Activated B cell treated with CpG ODN at 0.5 μM for 24 hours (primary cell): ENCODE results near the gene ATG3. TPM values are rescaled to one million over a fixed set of nuclear protein-coding genes. Genes with fewer than 3 reads are reported as not detected.

Experiments
- ATAC-seq: fragments of 200-7000 bp; cut with Tn5 transposase; one replicate; pipeline ENCODE4 v1.10.0; 2021; ENCODE audit warnings: low read depth, mild to moderate bottlenecking, moderate library complexity
- CTCF ChIA-PET: fragments of 350-600 bp; sonication (Branson Sonifier 250); formaldehyde crosslinking; loops from one replicate; lab custom pipeline; 2021; ENCODE audit warnings: antibody characterized with exemption; lab: Charles Lee
- POLR2A ChIA-PET: fragments of 350-600 bp; sonication (Branson Sonifier 250); formaldehyde crosslinking; loops from one replicate; lab custom pipeline; 2021; ENCODE audit warnings: antibody characterized with exemption; lab: Charles Lee
- DNase-seq: peaks from one replicate; pipeline ENCODE4 v3.0.0; 2022
- H3K27ac Mint-ChIP-seq: one replicate; pipeline ENCODE4 v1.8.0; 2020; ENCODE audit warnings: mixed read lengths
- H3K27me3 Mint-ChIP-seq: one replicate; pipeline ENCODE4 v1.8.0; 2021; ENCODE audit warnings: mixed read lengths
- H3K36me3 Mint-ChIP-seq: one replicate; pipeline ENCODE4 v1.8.0; 2021; ENCODE audit warnings: low read depth, mixed read lengths
- H3K4me1 Mint-ChIP-seq: one replicate; pipeline ENCODE4 v1.8.0; 2021; ENCODE audit warnings: mixed read lengths
- H3K4me3 Mint-ChIP-seq: one replicate; pipeline ENCODE4 v1.8.0; 2020; ENCODE audit warnings: mild to moderate bottlenecking, mixed read lengths
- H3K9me3 Mint-ChIP-seq: one replicate; pipeline ENCODE4 v1.8.0; 2020; ENCODE audit warnings: mixed read lengths
- intact Hi-C: fragments of 100-400 bp; cut with micrococcal nuclease; formaldehyde crosslinking; loops from one replicate; pipeline ENCODE4 v1.15.1; 2024
- total RNA-seq: library from RNA; stranded (reverse); gene quantifications from 2 replicates; pipeline ENCODE4 v1.2.3, GENCODE V29; 2022
- TF ChIP-seq, protein P1 (sequence below): fragments of 200-600 bp; IDR thresholded peaks from one replicate; pipeline ENCODE4 v1.8.0; 2022; ENCODE audit warnings: antibody characterized with exemption, mild to moderate bottlenecking

Gene ATG3
- total RNA-seq, 1 donor from 2014 or later: 54.9 TPM

- Mint-ChIP-seq H3K36me3 (peaks cover 9% of the 10 kb centered on the region), H3K9me3 (peaks cover 4% of the 10 kb centered on the region), H3K27ac (peak overlapping the region; percentile 85), H3K4me3 (peak overlapping the region; percentile 56), H3K4me1 (peaks cover 63% of the 10 kb centered on the region), H3K27me3 (no peaks in the 10 kb centered on the region)
- DNase-seq: no peak
- ChIA-PET POLR2A (interaction anchor here (0.7 to 4.7 kb wide), 6 partner anchors 10 to 181 kb away, joined by 3 to 53 read pairs (median 6); partner anchors contain the start of genes ATG3, BTLA, CD200 and SLC35A5), CTCF (interaction anchor here (2.0 to 2.7 kb wide), 2 partner anchors 16 to 176 kb away, joined by 4 to 11 read pairs; partner anchors contain the start of gene BTLA)
- intact Hi-C loops: loop anchor here (1.0 kb wide), 1 partner anchor 15 kb away; the partner anchor contains the start of gene BTLA
- peak; percentile 86 for ATAC-seq
- TF ChIP-seq, protein P1, sequence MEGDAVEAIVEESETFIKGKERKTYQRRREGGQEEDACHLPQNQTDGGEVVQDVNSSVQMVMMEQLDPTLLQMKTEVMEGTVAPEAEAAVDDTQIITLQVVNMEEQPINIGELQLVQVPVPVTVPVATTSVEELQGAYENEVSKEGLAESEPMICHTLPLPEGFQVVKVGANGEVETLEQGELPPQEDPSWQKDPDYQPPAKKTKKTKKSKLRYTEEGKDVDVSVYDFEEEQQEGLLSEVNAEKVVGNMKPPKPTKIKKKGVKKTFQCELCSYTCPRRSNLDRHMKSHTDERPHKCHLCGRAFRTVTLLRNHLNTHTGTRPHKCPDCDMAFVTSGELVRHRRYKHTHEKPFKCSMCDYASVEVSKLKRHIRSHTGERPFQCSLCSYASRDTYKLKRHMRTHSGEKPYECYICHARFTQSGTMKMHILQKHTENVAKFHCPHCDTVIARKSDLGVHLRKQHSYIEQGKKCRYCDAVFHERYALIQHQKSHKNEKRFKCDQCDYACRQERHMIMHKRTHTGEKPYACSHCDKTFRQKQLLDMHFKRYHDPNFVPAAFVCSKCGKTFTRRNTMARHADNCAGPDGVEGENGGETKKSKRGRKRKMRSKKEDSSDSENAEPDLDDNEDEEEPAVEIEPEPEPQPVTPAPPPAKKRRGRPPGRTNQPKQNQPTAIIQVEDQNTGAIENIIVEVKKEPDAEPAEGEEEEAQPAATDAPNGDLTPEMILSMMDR: no peak
Observed at GRCh38 chr3:112514527-112515128, 47.1 kb downstream of the ATG3 start.

GRCh38 chr3:112512320-112512719 is 49.4 kb downstream of the ATG3 start:
- Mint-ChIP-seq H3K4me1 (peaks cover 69% of the 10 kb centered on the region), H3K4me3 (no peak overlapping the region), H3K27ac (no peak overlapping the region), H3K27me3 (no peaks in the 10 kb centered on the region), H3K9me3 (peaks cover 2% of the 10 kb centered on the region), H3K36me3 (peaks cover 5% of the 10 kb centered on the region)
- TF ChIP-seq, protein P1: no peak
- ChIA-PET CTCF (interaction anchor here (1.7 to 2.7 kb wide), 2 partner anchors 13 to 401 kb away, joined by 5 to 11 read pairs; partner anchors contain the start of gene BTLA), POLR2A (interaction anchor here (4.7 kb wide), 1 partner anchor 13 kb away, joined by 53 read pairs; the partner anchor contains the start of gene BTLA)
- ATAC-seq: no peak
- intact Hi-C loops: no loop called here
- DNase-seq: no peak

DNA sequence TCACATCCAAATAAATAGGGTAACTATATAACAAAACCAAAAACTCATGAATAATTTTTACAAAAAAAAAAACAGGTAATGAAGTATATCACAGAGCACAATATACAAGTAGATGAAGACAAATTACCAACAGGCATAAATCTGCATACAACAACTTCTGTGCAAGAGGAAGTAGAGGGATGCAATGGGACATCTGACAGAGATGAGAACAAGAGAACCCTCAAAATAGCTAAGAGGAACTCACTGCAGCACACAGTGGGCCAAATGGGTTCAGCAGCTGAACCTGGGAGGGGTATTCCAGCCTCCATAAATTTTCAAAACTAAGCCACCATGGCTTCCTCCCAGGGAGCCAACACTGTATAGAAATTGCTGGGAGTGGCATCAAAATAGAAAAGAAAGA is 52.9 kb downstream of the ATG3 start:
- H3K4me3 Mint-ChIP-seq: peak overlapping the region; percentile 60
- ChIA-PET CTCF (interaction anchor here (1.2 to 1.4 kb wide), 3 partner anchors 71 to 397 kb away, joined by 3 to 5 read pairs (median 3); partner anchors contain the start of gene CD200), POLR2A (interaction anchor here (1.1 to 4.4 kb wide), 2 partner anchors 10 to 20 kb away, joined by 4 to 68 read pairs; partner anchors contain the start of gene BTLA)
- peaks cover 2% of the 10 kb centered on the region for H3K9me3 Mint-ChIP-seq
- peaks cover 79% of the 10 kb centered on the region for H3K4me1 Mint-ChIP-seq
- peak overlapping the region; percentile 84 for H3K27ac Mint-ChIP-seq
- peaks cover 5% of the 10 kb centered on the region for H3K36me3 Mint-ChIP-seq
- H3K27me3 Mint-ChIP-seq: no peaks in the 10 kb centered on the region
- intact Hi-C loops: no loop called here
- TF ChIP-seq, protein P1: no peak
- ATAC-seq (no peak), DNase-seq (no peak)

DNA sequence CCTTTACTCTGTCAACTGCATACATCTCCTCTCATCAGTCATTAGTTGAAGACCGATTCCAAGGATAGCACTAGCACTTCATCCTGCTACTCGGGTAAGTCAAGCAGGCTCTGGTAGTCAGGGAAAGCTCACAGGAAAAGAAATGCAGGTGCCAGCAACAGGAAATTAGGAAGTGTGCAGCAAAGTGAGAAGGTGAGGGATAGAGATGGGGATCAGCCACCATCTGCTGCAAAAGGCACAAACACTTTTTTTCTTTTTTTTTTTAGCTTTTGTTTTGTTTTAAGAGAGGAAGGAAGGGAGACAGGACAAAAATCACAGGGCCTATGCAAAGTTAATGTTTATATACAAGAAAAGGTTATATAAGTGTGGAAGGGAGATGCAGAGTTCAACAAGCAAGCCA is 53.5 kb downstream of the ATG3 start:
- ChIA-PET POLR2A (interaction anchor here (1.1 to 4.4 kb wide), 2 partner anchors 10 to 20 kb away, joined by 4 to 68 read pairs; partner anchors contain the start of gene BTLA), CTCF (interaction anchor here (0.8 to 1.4 kb wide), 5 partner anchors 10 to 397 kb away, joined by 3 to 5 read pairs (median 3); partner anchors contain the start of gene CD200)
- H3K4me3 Mint-ChIP-seq: peak overlapping the region; percentile 3
- H3K9me3 Mint-ChIP-seq: peaks cover 2% of the 10 kb centered on the region
- ATAC-seq (no peak), DNase-seq (no peak)
- no peaks in the 10 kb centered on the region for H3K27me3 Mint-ChIP-seq
- TF ChIP-seq, protein P1: no peak
- peak overlapping the region; percentile 84 for H3K27ac Mint-ChIP-seq
- peaks cover 5% of the 10 kb centered on the region for H3K36me3 Mint-ChIP-seq
- intact Hi-C loops: no loop called here
- peaks cover 80% of the 10 kb centered on the region for H3K4me1 Mint-ChIP-seq

GRCh38 chr3:112505907-112506306 is 55.9 kb downstream of the ATG3 start:
- TF ChIP-seq, protein P1: no peak
- ATAC-seq (peak; percentile 18), DNase-seq (no peak)
- Mint-ChIP-seq H3K27me3 (no peaks in the 10 kb centered on the region), H3K4me3 (peak overlapping the region; percentile 12), H3K36me3 (no peaks in the 10 kb centered on the region), H3K9me3 (no peaks in the 10 kb centered on the region), H3K27ac (peak overlapping the region; percentile 84), H3K4me1 (peaks cover 93% of the 10 kb centered on the region)
- intact Hi-C loops: no loop called here
- ChIA-PET CTCF (interaction anchor here (1.2 kb wide), 1 partner anchor 10 kb away, joined by 3 read pairs; no protein-coding TSS in a partner anchor), POLR2A (interaction anchor here (0.9 to 4.4 kb wide), 4 partner anchors 8 to 99 kb away, joined by 3 to 68 read pairs (median 5); partner anchors contain the start of gene BTLA)
